Stimulated activated CD4-positive, alpha-beta T cell treated with anti-CD3 and anti-CD28 coated beads, Interleukin-2, amount 100 ng/mL, for 24 hours (primary cell): Measurements from ENCODE around the gene ELOA.
"Not testable (repeated sequence)": the region's sequence is repeated elsewhere in the genome, so short reads cannot be mapped to it uniquely, and the experiment has no call there.

Experiments used
- DNase-seq, 2 donors: peaks; one replicate each; pipeline ENCODE4 v3.0.0-alpha.2; 2020

The ELOA gene

DNA sequence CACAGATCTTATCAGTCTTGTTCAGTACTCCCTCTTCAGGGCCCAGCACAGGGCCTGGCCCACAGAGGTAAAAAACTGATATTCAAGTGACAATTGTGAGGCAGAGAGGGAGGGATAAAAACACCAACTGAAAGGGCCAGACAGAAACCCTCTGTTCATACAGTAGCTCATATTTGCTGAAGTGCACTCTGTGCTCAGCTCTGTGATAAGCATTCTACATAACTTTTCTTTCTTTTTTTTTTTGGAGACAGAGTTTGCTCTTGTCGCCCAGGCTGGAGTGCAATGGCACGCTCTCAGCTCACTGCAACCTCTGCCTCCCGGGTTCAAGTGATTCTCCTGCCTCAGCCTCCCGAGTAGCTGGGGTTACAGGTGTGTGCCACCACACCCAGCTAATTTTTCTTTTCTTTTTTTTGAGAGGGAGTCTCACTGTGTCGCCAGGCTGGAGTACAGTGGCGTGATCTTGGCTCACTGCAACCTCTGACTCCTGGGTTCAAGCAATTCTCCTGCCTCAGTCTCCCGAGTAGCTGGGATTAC, 59.6 kb downstream of the ELOA start:
- not testable (repeated sequence) for DNase-seq

- no peak for DNase-seq
Measured at GRCh38 chr1:23803674-23804073, 60.4 kb downstream of the ELOA start.

GRCh38 chr1:23804183-23804835, 61.0 kb downstream of the ELOA start:
- no peak for DNase-seq

DNA sequence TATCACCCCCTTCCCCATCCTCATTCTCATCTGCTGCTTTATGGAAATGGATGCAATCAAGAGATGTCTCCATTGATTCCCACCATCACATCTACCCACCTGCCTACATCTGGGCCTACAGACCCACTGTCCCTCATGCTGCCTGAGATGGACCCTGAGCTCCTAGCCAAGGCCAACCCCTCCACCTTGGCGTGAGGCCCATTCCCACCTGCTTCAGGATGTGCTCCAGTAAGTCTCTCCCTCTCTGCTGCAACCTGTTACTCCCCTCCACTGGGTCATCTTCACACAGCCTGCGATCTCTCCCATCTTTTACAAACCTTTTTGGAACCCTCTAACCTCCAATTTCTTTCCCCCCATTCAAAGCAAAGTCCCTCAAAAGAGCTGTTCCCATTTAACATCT, 61.8 kb downstream of the ELOA start:
- DNase-seq: no peak

GRCh38 chr1:23806280-23806679, 63.0 kb downstream of the ELOA start:
- no peak for DNase-seq

DNA sequence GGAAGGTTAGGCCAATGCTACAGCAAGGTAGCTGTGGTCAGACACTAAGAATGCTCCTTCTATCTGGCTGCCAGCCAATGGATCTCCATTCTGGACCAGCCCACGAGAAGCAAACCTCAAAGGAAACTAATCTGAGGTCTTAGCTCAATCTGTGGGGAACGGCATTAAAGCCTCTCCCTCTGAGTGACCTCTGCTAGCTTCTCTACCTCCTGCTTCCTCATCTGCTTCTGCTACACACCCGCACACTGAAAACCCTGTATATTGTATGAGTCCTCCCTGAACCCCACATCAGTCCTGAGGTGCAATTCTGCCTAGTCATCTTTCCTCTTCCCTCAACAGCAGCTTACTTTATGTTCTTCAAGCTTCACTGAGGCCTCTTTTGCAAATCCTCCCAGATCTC, 64.2 kb downstream of the ELOA start:
- no peak for DNase-seq

- peak; percentile 86 for DNase-seq
Measured at GRCh38 chr1:23809751-23810171, 66.5 kb downstream of the ELOA start.

GRCh38 chr1:23810818-23811540, 67.7 kb downstream of the ELOA start:
- peak; percentile 64 for DNase-seq
